Measurements from ENCODE around the gene SH3D19.

SH3D19 gene

GRCh38 chr4:151184523-151185458 is 140.6 kb downstream of the SH3D19 start:
- no peak for DNase-seq

GRCh38 chr4:151182455-151182996 is 142.9 kb downstream of the SH3D19 start:
- no peak for DNase-seq

GRCh38 chr4:151176685-151177084 is 148.7 kb downstream of the SH3D19 start:
- no peak for DNase-seq

GRCh38 chr4:151175754-151176631 is 149.4 kb downstream of the SH3D19 start:
- DNase-seq = no peak

- no peak for DNase-seq
Measured at GRCh38 chr4:151175233-151175632, 150.2 kb downstream of the SH3D19 start.

- DNase-seq = no peak
Measured at GRCh38 chr4:151174784-151175183, 150.6 kb downstream of the SH3D19 start.

GRCh38 chr4:151173871-151174270 is 151.5 kb downstream of the SH3D19 start:
- no peak for DNase-seq

GRCh38 chr4:151169900-151170299 is 155.5 kb downstream of the SH3D19 start:
- DNase-seq = no peak

- no peak for DNase-seq
Measured at GRCh38 chr4:151169223-151169622, 156.2 kb downstream of the SH3D19 start.

- no peak for DNase-seq
Measured at GRCh38 chr4:151167561-151167960, 157.8 kb downstream of the SH3D19 start.

- no peak for DNase-seq
Measured at GRCh38 chr4:151166636-151167035, 158.8 kb downstream of the SH3D19 start.

- no peak for DNase-seq
Measured at GRCh38 chr4:151165205-151166000, 160.0 kb downstream of the SH3D19 start.

GRCh38 chr4:151163855-151164254 is 161.6 kb downstream of the SH3D19 start:
- no peak for DNase-seq

GRCh38 chr4:151158979-151159378 is 166.4 kb downstream of the SH3D19 start:
- DNase-seq = no peak

GRCh38 chr4:151157543-151157942 is 167.9 kb downstream of the SH3D19 start:
- no peak for DNase-seq

- DNase-seq = no peak
Measured at GRCh38 chr4:151153585-151153984, 171.8 kb downstream of the SH3D19 start.

GRCh38 chr4:151152028-151152427 is 173.4 kb downstream of the SH3D19 start:
- no peak for DNase-seq

- no peak for DNase-seq
Measured at GRCh38 chr4:151150821-151151580, 174.4 kb downstream of the SH3D19 start.

GRCh38 chr4:151148261-151148660 is 177.1 kb downstream of the SH3D19 start:
- no peak for DNase-seq

- DNase-seq = no peak
Measured at GRCh38 chr4:151147000-151147399, 178.4 kb downstream of the SH3D19 start.

GRCh38 chr4:151144329-151145072 is 180.9 kb downstream of the SH3D19 start:
- no peak for DNase-seq
